ENCODE results near the gene OR6A2.

OR6A2 gene

GRCh38 chr11:6799402-6799801 lies at the start of gene OR6A2:
Gene OR6A2, minus strand, starts transcription at chr11:6799689. Its CDS starts 3,981 bp downstream, at chr11:6795708.
- no peaks in the 10 kb centered on the region for H3K9me2 ChIP-seq (replicated peaks; ENCODE audit: control insufficient read depth, low read length)
- no peaks in the 10 kb centered on the region for H3K27me3 ChIP-seq (ENCODE audit: control insufficient read depth, low read length)
- no peaks in the 10 kb centered on the region for H4K20me1 ChIP-seq (ENCODE audit: control insufficient read depth, insufficient read depth, low read depth, low read length)
- no peaks in the 10 kb centered on the region for H3F3A ChIP-seq (ENCODE audit: control insufficient read depth, insufficient read depth)
- H3K9me3 ChIP-seq (ENCODE audit: control insufficient read depth, insufficient read depth, low read length): no peaks in the 10 kb centered on the region
- H3K4me3 ChIP-seq (ENCODE audit: low read length): no peak within 1 kb of the TSS
- H3K36me3 ChIP-seq (ENCODE audit: control insufficient read depth, low read length): no peaks in the 10 kb centered on the region
- H3K4me2 ChIP-seq (ENCODE audit: low read length): no peak within 1 kb of the TSS
- H3K4me1 ChIP-seq (ENCODE audit: control insufficient read depth, low read length): no peaks in the 10 kb centered on the region
- no peaks in the 10 kb centered on the region for H3K79me2 ChIP-seq (ENCODE audit: control insufficient read depth, low read length)
- no peak within 1 kb of the TSS for H3K27ac ChIP-seq (ENCODE audit: low read depth, low read length)
- TF ChIP-seq EZH2phosphoT487 (IDR thresholded peaks at IDR 0.05; ENCODE audit: borderline replicate concordance, low read length): no peak
- TF ChIP-seq, protein P1, sequence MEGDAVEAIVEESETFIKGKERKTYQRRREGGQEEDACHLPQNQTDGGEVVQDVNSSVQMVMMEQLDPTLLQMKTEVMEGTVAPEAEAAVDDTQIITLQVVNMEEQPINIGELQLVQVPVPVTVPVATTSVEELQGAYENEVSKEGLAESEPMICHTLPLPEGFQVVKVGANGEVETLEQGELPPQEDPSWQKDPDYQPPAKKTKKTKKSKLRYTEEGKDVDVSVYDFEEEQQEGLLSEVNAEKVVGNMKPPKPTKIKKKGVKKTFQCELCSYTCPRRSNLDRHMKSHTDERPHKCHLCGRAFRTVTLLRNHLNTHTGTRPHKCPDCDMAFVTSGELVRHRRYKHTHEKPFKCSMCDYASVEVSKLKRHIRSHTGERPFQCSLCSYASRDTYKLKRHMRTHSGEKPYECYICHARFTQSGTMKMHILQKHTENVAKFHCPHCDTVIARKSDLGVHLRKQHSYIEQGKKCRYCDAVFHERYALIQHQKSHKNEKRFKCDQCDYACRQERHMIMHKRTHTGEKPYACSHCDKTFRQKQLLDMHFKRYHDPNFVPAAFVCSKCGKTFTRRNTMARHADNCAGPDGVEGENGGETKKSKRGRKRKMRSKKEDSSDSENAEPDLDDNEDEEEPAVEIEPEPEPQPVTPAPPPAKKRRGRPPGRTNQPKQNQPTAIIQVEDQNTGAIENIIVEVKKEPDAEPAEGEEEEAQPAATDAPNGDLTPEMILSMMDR (IDR thresholded peaks at IDR 0.05; ENCODE audit: low read depth, low read length, poor library complexity, severe bottlenecking): no peak

DNA sequence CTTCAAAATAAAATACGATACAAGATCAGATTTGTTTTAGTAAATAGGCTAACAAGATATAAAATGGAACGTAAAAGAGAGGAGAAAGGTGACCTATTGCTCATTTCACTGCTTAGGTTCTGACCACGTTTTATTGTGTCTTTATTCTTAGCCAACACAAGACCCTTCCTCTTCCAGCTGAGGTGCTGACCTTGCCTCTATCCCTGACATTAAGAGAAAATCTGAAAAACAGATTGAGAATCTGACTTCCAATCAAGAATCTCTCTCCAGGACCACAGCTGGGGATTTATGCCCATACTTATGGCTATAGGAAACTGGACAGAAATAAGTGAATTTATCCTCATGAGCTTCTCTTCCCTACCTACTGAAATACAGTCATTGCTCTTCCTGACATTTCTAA lies 45.9 kb upstream of the OR6A2 start, which contains the start of gene OR10A5:
TSS of gene OR10A5 (plus strand) at position 301 of the 400 bp plus-strand sequence. CDS start at position 301, 0 bp downstream.
- no peak within 1 kb of the TSS for H3K27ac ChIP-seq (ENCODE audit: low read depth, low read length)
- H3F3A ChIP-seq (ENCODE audit: control insufficient read depth, insufficient read depth): no peaks in the 10 kb centered on the region
- H3K4me3 ChIP-seq (ENCODE audit: low read length): no peak within 1 kb of the TSS
- no peaks in the 10 kb centered on the region for H3K27me3 ChIP-seq (ENCODE audit: control insufficient read depth, low read length)
- H3K9me2 ChIP-seq (replicated peaks; ENCODE audit: control insufficient read depth, low read length): no peaks in the 10 kb centered on the region
- TF ChIP-seq, protein P1 (IDR thresholded peaks at IDR 0.05; ENCODE audit: low read depth, low read length, poor library complexity, severe bottlenecking): no peak
- no peak for TF ChIP-seq EZH2phosphoT487 (IDR thresholded peaks at IDR 0.05; ENCODE audit: borderline replicate concordance, low read length)
- no peaks in the 10 kb centered on the region for H3K4me1 ChIP-seq (ENCODE audit: control insufficient read depth, low read length)
- no peaks in the 10 kb centered on the region for H3K9me3 ChIP-seq (ENCODE audit: control insufficient read depth, insufficient read depth, low read length)
- H3K4me2 ChIP-seq (ENCODE audit: low read length): no peak within 1 kb of the TSS
- H3K79me2 ChIP-seq (ENCODE audit: control insufficient read depth, low read length): no peaks in the 10 kb centered on the region
- no peaks in the 10 kb centered on the region for H3K36me3 ChIP-seq (ENCODE audit: control insufficient read depth, low read length)
- H4K20me1 ChIP-seq (ENCODE audit: control insufficient read depth, insufficient read depth, low read depth, low read length): no peaks in the 10 kb centered on the region

DNA sequence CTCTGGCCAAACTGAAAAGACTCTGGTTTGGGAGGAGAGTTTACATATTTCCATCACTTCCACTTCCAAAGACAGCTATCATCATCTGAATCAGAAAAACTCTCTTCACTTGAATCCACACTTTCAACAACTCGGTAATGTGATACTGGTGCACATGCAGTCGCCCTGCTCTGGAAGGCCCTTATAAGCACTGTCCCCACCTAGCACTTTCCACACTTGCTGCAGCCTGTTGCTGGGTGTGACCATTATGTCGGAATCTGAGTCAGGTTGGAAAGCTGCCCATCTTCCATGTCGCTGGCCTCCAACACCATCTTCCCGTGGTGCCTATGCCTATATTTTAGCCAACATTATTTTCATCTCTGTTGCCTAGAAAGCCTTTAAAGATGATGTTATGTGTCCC lies 44.9 kb upstream of the OR6A2 start:
- Histone ChIP-seq H3K27ac (ENCODE audit: low read depth, low read length) (no peak overlapping the region), H3K27me3 (ENCODE audit: control insufficient read depth, low read length) (no peaks in the 10 kb centered on the region), H4K20me1 (ENCODE audit: control insufficient read depth, insufficient read depth, low read depth, low read length) (no peaks in the 10 kb centered on the region), H3K4me3 (ENCODE audit: low read length) (no peak overlapping the region), H3K79me2 (ENCODE audit: control insufficient read depth, low read length) (no peaks in the 10 kb centered on the region), H3K4me1 (ENCODE audit: control insufficient read depth, low read length) (no peaks in the 10 kb centered on the region), H3F3A (ENCODE audit: control insufficient read depth, insufficient read depth) (no peaks in the 10 kb centered on the region), H3K9me3 (ENCODE audit: control insufficient read depth, insufficient read depth, low read length) (no peaks in the 10 kb centered on the region), H3K4me2 (ENCODE audit: low read length) (no peak overlapping the region), H3K36me3 (ENCODE audit: control insufficient read depth, low read length) (no peaks in the 10 kb centered on the region), H3K9me2 (replicated peaks; ENCODE audit: control insufficient read depth, low read length) (no peaks in the 10 kb centered on the region)
- TF ChIP-seq, protein P1 (IDR thresholded peaks at IDR 0.05; ENCODE audit: low read depth, low read length, poor library complexity, severe bottlenecking): no peak
- no peak for TF ChIP-seq EZH2phosphoT487 (IDR thresholded peaks at IDR 0.05; ENCODE audit: borderline replicate concordance, low read length)
